ENCODE data around the gene BEND6. TPM values are rescaled to one million over a fixed set of nuclear protein-coding genes. Genes with fewer than 3 reads are reported as not detected.
"Not testable (repeated sequence)": the region's sequence is repeated elsewhere in the genome, so short reads cannot be mapped to it uniquely, and the experiment has no call there.

The BEND6 gene
- polyA plus RNA-seq, 1 of the 3 experiments (the other 2 are of a cell fraction), result 6.9 TPM

DNA sequence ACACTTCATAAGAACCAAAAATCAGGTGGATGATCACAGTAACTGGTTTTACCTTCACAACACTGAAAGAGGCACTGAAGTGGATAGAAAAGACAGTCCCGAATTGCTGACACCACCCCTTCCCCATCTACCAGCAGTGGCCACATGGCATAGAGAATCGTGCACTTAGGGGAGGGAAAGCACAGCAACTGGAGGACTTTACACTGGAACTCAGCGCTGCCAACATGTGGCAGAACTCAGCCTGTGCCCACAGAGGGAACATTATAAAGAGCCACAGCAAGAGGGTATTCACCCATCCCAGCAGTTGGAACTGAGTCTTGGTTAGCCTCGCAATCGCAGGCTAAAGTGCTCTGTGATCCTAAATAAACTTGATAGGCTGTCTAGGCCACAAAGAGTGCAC lies 85.1 kb downstream of the BEND6 start:
- CTCF ChIA-PET, result interaction anchor here (1.0 to 1.4 kb wide), 3 partner anchors 12 to 137 kb away, joined by 3 to 7 read pairs (median 3); no protein-coding TSS in a partner anchor
- WGBS (ENCODE audit: low lambda C conversion rate), result 71% methylated on average over 2 of the region's 5 CpGs

DNA sequence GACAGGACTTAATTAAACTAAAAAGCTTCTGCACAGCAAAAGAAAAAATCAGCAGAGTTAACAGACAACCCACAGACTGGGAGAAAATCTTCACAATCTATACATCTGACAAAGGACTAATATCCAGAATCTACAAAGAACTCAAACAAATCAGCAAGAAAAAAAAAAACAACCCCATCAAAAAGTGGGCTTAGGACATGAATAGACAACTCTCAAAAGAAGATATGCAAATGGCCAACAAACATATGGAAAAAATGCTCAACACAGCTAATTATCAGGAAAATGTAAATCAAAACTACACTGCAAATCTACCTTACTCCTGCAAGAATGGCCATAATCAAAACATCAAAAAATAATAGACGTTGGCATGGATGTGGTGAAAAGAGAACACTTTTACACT lies 89.2 kb downstream of the BEND6 start:
- H3F3A ChIP-seq (replicated peaks; ENCODE audit: insufficient read depth); H4K20me1 ChIP-seq (ENCODE audit: insufficient read depth); H3K4me3 ChIP-seq (ENCODE audit: low read depth in 2 of 2, low read length in 1 of 2); H2AFZ ChIP-seq (ENCODE audit: low read depth); H3K9me2 ChIP-seq; DNase-seq; H3K4me1 ChIP-seq (ENCODE audit: control insufficient read depth in 1 of 2, insufficient read depth in 2 of 2, low read depth in 1 of 2, low read length in 1 of 2); H3K9ac ChIP-seq; H3K27me3 ChIP-seq (ENCODE audit: insufficient read depth); H3K4me2 ChIP-seq; H3K9me3 ChIP-seq; POLR2A ChIA-PET; H3K27ac ChIP-seq (ENCODE audit: low read depth in 2 of 2, low read length in 1 of 2); CTCF ChIA-PET; H3K36me3 ChIP-seq (replicated peaks in 1 of 2; ENCODE audit: control insufficient read depth in 1 of 2, insufficient read depth in 2 of 2, low read length in 1 of 2): not testable (repeated sequence)
- 92% methylated on average over 1 of the region's 1 CpG for WGBS (ENCODE audit: low lambda C conversion rate)
- H3K79me2 ChIP-seq (ENCODE audit: insufficient read depth), result peaks cover 14% of the 10 kb centered on the region

More for the DNA sequence above, 85.1 kb downstream of the BEND6 start:
- TF ChIP-seq, protein P1, sequence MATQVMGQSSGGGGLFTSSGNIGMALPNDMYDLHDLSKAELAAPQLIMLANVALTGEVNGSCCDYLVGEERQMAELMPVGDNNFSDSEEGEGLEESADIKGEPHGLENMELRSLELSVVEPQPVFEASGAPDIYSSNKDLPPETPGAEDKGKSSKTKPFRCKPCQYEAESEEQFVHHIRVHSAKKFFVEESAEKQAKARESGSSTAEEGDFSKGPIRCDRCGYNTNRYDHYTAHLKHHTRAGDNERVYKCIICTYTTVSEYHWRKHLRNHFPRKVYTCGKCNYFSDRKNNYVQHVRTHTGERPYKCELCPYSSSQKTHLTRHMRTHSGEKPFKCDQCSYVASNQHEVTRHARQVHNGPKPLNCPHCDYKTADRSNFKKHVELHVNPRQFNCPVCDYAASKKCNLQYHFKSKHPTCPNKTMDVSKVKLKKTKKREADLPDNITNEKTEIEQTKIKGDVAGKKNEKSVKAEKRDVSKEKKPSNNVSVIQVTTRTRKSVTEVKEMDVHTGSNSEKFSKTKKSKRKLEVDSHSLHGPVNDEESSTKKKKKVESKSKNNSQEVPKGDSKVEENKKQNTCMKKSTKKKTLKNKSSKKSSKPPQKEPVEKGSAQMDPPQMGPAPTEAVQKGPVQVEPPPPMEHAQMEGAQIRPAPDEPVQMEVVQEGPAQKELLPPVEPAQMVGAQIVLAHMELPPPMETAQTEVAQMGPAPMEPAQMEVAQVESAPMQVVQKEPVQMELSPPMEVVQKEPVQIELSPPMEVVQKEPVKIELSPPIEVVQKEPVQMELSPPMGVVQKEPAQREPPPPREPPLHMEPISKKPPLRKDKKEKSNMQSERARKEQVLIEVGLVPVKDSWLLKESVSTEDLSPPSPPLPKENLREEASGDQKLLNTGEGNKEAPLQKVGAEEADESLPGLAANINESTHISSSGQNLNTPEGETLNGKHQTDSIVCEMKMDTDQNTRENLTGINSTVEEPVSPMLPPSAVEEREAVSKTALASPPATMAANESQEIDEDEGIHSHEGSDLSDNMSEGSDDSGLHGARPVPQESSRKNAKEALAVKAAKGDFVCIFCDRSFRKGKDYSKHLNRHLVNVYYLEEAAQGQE (IDR thresholded peaks at IDR 0.05; ENCODE audit: low read depth, low read length), result no peak
- TF ChIP-seq YY1 (IDR thresholded peaks at IDR 0.05; ENCODE audit: low read depth) (no peak), GATA2 (CRISPR knock-in tag; IDR thresholded peaks at IDR 0.05) (no peak), TEAD4 (IDR thresholded peaks at IDR 0.05; ENCODE audit: borderline replicate concordance, insufficient read depth) (no peak), GABPA (IDR thresholded peaks at IDR 0.05; ENCODE audit: low read depth) (no peak), FOXJ3 (CRISPR knock-in tag; IDR thresholded peaks at IDR 0.05) (no peak), SIN3A (IDR thresholded peaks at IDR 0.05; ENCODE audit: borderline replicate concordance, low read depth, low read length) (no peak), RCOR1 (IDR thresholded peaks at IDR 0.05; ENCODE audit: low read length) (no peak), TCF12 (IDR thresholded peaks at IDR 0.05) (no peak), TAF1 (IDR thresholded peaks at IDR 0.05; ENCODE audit: borderline replicate concordance, low read depth, low read length) (no peak), SMC3 (IDR thresholded peaks at IDR 0.05; ENCODE audit: low read depth, low read length) (no peak), RFX5 (IDR thresholded peaks at IDR 0.05; ENCODE audit: low read length) (no peak)
- TF ChIP-seq, protein P2, sequence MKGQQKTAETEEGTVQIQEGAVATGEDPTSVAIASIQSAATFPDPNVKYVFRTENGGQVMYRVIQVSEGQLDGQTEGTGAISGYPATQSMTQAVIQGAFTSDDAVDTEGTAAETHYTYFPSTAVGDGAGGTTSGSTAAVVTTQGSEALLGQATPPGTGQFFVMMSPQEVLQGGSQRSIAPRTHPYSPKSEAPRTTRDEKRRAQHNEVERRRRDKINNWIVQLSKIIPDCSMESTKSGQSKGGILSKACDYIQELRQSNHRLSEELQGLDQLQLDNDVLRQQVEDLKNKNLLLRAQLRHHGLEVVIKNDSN (IDR thresholded peaks at IDR 0.05; ENCODE audit: borderline replicate concordance, low read depth), result no peak
- TF ChIP-seq, protein P3, sequence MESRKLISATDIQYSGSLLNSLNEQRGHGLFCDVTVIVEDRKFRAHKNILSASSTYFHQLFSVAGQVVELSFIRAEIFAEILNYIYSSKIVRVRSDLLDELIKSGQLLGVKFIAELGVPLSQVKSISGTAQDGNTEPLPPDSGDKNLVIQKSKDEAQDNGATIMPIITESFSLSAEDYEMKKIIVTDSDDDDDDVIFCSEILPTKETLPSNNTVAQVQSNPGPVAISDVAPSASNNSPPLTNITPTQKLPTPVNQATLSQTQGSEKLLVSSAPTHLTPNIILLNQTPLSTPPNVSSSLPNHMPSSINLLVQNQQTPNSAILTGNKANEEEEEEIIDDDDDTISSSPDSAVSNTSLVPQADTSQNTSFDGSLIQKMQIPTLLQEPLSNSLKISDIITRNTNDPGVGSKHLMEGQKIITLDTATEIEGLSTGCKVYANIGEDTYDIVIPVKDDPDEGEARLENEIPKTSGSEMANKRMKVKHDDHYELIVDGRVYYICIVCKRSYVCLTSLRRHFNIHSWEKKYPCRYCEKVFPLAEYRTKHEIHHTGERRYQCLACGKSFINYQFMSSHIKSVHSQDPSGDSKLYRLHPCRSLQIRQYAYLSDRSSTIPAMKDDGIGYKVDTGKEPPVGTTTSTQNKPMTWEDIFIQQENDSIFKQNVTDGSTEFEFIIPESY (IDR thresholded peaks at IDR 0.05; ENCODE audit: borderline replicate concordance, low read depth), result no peak
- H3K36me3 ChIP-seq (replicated peaks in 1 of 2; ENCODE audit: control insufficient read depth in 1 of 2, insufficient read depth in 2 of 2, low read length in 1 of 2), result no peaks in the 10 kb centered on the region
- POLR2A ChIA-PET, result no interaction called here
- H3K9me2 ChIP-seq, result no peaks in the 10 kb centered on the region
- no peaks in the 10 kb centered on the region for H3K4me1 ChIP-seq (ENCODE audit: control insufficient read depth in 1 of 2, insufficient read depth in 2 of 2, low read depth in 1 of 2, low read length in 1 of 2)
- H3K79me2 ChIP-seq (ENCODE audit: insufficient read depth), result no peaks in the 10 kb centered on the region
- H3K9ac ChIP-seq, result no peak overlapping the region
- H3K27ac ChIP-seq (ENCODE audit: low read depth in 2 of 2, low read length in 1 of 2), result no peak overlapping the region
- no peak overlapping the region for H2AFZ ChIP-seq (ENCODE audit: low read depth)
- H3F3A ChIP-seq (replicated peaks; ENCODE audit: insufficient read depth), result peaks cover 4% of the 10 kb centered on the region
- H3K4me2 ChIP-seq, result no peak overlapping the region
- no peak overlapping the region for H3K4me3 ChIP-seq (ENCODE audit: low read depth in 2 of 2, low read length in 1 of 2)
- H3K9me3 ChIP-seq, result no peaks in the 10 kb centered on the region; the same call in 1 of the 2 replicates
- DNase-seq, result peak; percentile 19
- no peaks in the 10 kb centered on the region for H4K20me1 ChIP-seq (ENCODE audit: insufficient read depth)
- no peaks in the 10 kb centered on the region for H3K27me3 ChIP-seq (ENCODE audit: insufficient read depth)
